ENCODE results near the gene OVOL1. TPM values are rescaled to one million over a fixed set of nuclear protein-coding genes. Genes with fewer than 3 reads are reported as not detected.
"Not testable (repeated sequence)": the region's sequence is repeated elsewhere in the genome, so short reads cannot be mapped to it uniquely, and the experiment has no call there.

Gene OVOL1
- total and polyA plus RNA-seq, 2 of the 8 experiments (the other 6 are each of a cell fraction or from before 2014, with no cell fraction given) = 2.6 to 3.4 TPM

DNA sequence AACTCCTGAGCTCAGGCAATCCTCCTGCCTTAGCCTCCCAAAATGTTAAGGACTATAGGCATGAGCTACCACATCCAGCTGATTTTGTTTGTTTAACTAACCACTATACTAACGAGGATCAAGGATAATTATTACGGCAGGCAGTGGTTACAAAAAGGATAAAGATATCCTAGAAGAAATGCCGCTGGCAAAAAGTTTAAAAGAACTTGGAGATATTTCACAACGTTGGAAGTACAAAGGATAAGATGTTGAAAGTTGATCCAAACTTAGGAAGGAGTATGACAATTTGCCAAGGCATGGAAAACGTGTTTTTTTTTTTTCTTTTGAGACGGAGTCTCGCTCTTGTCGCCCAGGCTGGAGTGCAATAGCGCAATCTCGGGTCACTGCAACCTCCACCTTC, 19.5 kb upstream of the OVOL1 start (continued):
- no peak for TF ChIP-seq SIX5 (IDR thresholded peaks at IDR 0.05; ENCODE audit: low read depth, low read length)

DNA sequence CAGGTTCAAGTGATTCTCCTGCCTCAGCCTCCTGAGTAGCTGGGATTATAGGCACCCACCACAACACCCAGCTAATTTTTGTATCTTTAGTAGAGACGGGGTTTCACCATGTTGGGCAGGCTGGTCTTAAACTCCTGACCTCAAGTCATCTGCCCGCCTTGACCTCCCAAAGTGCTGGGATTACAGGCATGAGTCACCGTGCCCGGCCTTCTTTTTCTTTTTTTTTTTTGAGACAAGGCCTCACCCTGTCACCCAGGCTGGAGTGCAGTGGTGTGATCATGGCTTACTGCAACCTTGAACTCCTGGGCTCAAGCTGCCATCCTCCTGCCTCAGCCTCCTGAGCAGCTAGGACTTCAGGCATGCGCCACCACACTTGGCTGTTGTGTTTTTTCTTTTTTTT, 19.1 kb upstream of the OVOL1 start:
- H3K79me2 ChIP-seq (ENCODE audit: control insufficient read depth in 1 of 2, insufficient read depth in 2 of 2, low read length in 2 of 2); H3K18ac ChIP-seq (ENCODE audit: extremely low read depth, low read length); H3K23me2 ChIP-seq (ENCODE audit: low read depth, low read length); H4K8ac ChIP-seq (ENCODE audit: extremely low read depth, insufficient read depth, low read length); H2BK120ac ChIP-seq (replicated peaks; ENCODE audit: low read depth, low read length); H2BK5ac ChIP-seq (ENCODE audit: low read depth, low read length); H3K4me3 ChIP-seq (ENCODE audit: extremely low read depth in 1 of 4, insufficient read depth in 2 of 4, low read depth in 3 of 4, low read length in 4 of 4); H3K4ac ChIP-seq (replicated peaks; ENCODE audit: insufficient read length, low read depth, low read length); H4K91ac ChIP-seq (replicated peaks; ENCODE audit: insufficient read length, low read length); H3K23ac ChIP-seq (ENCODE audit: insufficient read length); H3K14ac ChIP-seq (ENCODE audit: insufficient read length); H3K4me2 ChIP-seq (ENCODE audit: insufficient read depth in 1 of 2, low read depth in 2 of 2, low read length in 2 of 2); H3K9me3 ChIP-seq (ENCODE audit: insufficient read depth in 2 of 2, low read depth in 1 of 2, low read length in 1 of 2); H2BK15ac ChIP-seq (ENCODE audit: low read length); H4K5ac ChIP-seq (ENCODE audit: insufficient read length, low read depth, low read length); H2BK12ac ChIP-seq (ENCODE audit: low read depth, low read length); H3K36me3 ChIP-seq (ENCODE audit: control insufficient read depth in 2 of 4, insufficient read depth in 4 of 4, low read length in 3 of 4); H4K20me1 ChIP-seq (replicated peaks in 1 of 2; ENCODE audit: control insufficient read depth in 1 of 2, insufficient read depth in 2 of 2, low read length in 2 of 2); H2AFZ ChIP-seq (ENCODE audit: low read length); H2AK5ac ChIP-seq (ENCODE audit: low read depth, low read length); POLR2A ChIA-PET (ENCODE audit: partially characterized antibody); FAIRE-seq; H3K79me1 ChIP-seq (ENCODE audit: low read depth, low read length); H3K9ac ChIP-seq (replicated peaks in 1 of 4; ENCODE audit: extremely low read depth in 1 of 4, low read depth in 3 of 4, low read length in 3 of 4); H3K56ac ChIP-seq (replicated peaks; ENCODE audit: insufficient read length, low read depth, low read length); H3K27me3 ChIP-seq (replicated peaks in 1 of 4; ENCODE audit: control insufficient read depth in 3 of 4, extremely low read depth in 1 of 4, insufficient read depth in 3 of 4, low read length in 3 of 4); H3K27ac ChIP-seq (ENCODE audit: low read depth, low read length); H2BK20ac ChIP-seq (ENCODE audit: low read length); DNase-seq (ENCODE audit: low read depth in 1 of 2, low spot score in 2 of 2); H3K4me1 ChIP-seq (replicated peaks in 1 of 4; ENCODE audit: control insufficient read depth in 3 of 4, insufficient read depth in 4 of 4, low read length in 3 of 4): not testable (repeated sequence)
- 88% methylated on average over 3 of the region's 5 CpGs; no CpG with 5 or more reads in 1 of the 2 experiments for WGBS, 2 experiments (ENCODE audit: extremely low coverage in 1 of 2, insufficient coverage in 1 of 2, insufficient read length in 1 of 2, insufficient replicate concordance in 2 of 2, low coverage in 1 of 2, low lambda C conversion rate in 2 of 2, missing lambda C conversion rate in 1 of 2)
- CTCF ChIA-PET (ENCODE audit: partially characterized antibody) = interaction anchor here (0.7 to 1.6 kb wide), 4 partner anchors 9 to 458 kb away, joined by 3 read pairs; no protein-coding TSS in a partner anchor
